Cerebellar cortex (tissue), 1 donor: Measurements from ENCODE around the gene LGALS8.
"Not testable (repeated sequence)": the region's sequence is repeated elsewhere in the genome, so short reads cannot be mapped to it uniquely, and the experiment has no call there.

ENCODE experiments used
- DNase-seq: peaks from one replicate; pipeline ENCODE4 v3.0.0-alpha.2; 2015; ENCODE audit warnings: low spot score

Gene LGALS8

DNA sequence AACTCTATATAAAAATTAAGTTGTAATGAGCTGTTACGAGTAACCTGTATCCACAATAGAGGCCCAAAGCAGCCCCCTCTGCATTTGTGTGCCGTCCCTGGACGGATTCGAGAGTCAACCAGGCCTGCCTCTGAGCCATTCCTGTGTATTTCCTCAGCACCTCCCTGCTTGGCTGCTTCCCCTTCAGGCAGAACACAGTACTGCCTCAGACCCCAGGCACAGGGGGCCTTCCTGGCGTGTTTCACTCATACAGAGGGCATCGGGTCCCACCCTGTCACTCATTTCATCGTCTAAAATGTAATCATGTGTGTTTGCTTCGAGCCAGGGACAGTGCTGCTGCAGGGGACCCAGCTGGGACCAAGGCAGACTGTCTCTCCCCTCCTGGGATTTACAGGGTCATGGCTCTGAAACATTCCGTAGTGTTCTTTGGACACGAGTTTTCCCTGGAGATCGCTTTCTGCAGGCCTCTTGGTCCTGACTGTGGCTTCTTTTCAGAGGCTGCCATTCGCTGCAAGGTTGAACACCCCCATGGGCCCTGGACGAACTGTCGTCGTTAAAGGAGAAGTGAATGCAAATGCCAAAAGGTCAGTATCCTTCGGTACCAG, 19.4 kb downstream of the LGALS8 start:
- DNase-seq, result no peak

DNA sequence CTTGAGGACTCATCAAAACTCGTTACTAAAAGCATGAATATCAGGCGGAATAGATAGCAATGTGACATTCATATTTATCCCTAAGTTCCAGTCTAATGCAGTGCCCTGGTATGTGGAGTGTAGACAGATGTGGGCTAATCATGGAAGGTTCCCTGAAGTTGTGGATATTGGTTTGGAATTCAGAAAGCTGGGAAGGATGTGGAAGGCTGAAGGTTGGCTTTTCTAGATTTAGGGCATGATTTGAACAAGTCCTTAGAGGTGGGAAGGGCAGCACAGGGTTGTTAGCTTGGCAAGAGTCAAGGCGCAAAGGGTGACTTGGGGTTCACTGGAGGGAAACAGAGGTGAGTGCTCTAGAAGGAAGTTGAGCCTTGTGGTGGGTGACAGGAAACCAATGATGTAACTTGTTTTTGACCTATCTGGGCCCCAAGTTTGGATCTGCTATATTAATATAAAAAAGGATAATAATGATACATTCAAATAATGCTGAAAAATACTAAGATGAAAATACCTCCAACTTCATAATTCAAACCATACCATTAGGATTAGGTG, 21.9 kb downstream of the LGALS8 start:
- no peak for DNase-seq

DNA sequence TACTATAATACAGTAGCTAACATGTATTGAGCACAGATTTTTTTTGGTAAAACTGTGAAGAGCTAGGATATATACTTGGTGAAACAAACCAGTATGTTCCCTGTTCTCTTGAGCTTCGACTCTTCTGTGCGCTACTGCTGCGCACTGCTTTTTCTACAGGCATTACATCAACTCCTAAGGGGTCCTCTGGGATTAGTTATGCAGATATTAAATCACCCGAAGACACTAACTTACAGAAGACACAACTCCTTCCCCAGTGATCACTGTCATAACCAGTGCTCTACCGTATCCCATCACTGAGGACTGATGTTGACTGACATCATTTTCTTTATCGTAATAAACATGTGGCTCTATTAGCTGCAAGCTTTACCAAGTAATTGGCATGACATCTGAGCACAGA, 24.7 kb downstream of the LGALS8 start:
- DNase-seq, result no peak

DNA sequence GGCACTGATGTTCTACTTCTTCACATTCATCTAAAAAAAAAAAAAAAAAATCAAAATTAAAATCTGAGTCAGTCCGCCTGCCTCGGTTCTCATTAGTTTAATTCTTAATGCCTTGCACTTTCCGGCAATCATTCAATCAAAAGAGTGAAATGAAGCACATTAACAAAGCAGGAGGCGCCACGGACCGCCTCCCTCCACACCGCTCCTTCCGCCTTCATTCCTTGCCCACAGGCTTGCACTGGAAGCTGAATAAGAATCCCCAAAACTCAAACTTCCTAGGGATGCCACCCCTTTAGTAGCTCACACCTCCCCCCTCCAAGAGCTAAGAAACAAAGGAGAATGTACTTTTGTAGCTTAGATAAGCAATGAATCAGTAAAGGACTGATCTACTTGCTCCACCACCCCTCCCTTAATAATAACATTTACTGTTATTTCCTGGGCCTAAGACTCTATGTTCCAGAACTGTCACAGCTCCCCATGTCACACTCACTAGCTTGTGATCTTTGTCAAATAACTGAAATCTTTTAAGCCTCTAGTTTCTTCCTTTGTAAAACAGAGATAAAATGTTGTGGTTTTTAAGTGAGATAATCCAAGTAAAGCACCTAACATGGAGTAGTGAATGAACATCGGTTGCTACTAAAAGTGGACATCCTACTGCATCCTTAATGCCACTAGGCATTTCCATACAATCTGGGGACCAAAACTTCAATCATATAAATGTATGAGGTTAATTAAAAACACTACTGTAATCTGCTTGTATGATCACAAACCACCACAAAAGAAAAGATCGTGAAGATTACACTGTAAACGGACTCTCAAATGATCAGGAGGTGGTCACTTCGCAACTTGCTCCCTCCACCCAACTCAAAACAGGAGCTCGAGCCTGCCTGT, 27.4 kb downstream of the LGALS8 start:
- DNase-seq, result no peak

DNA sequence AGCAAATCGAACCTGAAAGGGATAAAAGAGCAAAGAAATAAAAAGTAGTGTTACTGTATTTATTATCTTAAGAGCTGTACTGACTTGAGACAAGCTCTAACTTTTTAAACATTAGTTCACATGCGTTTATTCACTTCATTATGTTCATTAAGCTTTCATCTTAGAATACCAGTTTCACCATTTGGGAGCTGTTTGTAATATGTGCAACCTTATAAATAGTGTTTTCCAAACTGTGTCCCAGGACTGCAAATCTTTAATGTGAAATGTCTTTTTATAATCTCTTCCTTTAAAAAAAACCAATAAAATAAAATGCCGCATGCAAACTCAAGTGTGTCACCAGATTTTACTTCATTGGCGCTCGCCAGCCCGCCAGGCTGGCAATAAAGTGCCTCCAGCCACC, 28.3 kb downstream of the LGALS8 start:
- DNase-seq, result no peak

DNA sequence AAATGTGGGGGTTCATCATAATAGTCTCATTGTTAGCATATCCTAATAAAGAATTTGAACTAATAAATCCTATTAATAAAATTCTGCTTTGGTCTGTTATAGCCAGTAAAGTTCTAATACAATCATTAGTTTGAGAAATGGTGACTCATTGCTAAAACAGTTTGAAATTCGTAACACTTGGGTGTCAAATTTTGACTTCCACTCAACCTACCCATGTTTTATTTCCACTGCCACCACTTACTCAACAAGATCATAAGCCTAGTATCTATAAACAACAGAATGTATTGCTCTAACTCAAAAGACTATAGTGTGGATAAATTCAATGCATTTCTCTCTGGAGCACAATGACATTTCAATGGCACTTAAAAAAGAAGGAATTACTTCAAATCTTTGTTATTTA, 29.1 kb downstream of the LGALS8 start:
- DNase-seq, result no peak

DNA sequence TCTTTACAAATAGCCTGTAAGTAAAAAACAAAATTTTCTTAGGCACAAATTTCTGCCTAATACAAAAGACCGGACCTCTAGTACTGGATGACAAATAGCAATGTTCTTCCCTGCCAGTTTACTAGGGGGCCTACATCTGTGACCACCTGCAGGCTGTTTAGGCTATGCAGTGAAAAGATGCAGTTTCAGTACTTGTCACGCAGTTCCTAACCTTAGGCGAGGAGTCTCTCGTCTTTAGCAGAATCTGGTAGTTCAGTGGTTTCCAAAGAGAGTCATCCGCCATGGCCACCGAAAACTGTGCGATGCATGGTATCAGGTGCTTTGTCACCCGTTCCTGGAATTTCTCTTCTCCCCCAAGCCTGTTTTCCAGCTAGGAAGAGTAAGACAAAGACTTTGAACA, 29.6 kb downstream of the LGALS8 start:
- no peak for DNase-seq

DNA sequence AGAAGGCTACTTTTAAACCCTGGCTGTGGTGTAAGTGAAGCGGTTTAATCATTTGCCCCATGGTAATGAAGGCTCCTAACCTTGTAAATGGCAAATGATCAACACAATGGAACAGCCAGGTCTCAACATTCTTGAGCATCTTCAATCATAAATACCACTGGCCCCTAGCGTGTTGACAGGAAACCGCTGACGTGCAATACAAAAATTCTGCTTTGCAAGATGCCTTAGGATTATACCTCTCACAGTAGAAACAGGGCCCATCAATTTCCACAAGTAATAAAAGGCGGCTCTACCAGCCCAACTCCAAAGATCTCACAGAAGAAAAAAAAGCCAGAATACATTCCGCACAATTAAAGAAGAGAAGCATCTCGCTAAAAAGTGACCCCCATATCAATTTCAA, 32.8 kb downstream of the LGALS8 start:
- no peak for DNase-seq

DNA sequence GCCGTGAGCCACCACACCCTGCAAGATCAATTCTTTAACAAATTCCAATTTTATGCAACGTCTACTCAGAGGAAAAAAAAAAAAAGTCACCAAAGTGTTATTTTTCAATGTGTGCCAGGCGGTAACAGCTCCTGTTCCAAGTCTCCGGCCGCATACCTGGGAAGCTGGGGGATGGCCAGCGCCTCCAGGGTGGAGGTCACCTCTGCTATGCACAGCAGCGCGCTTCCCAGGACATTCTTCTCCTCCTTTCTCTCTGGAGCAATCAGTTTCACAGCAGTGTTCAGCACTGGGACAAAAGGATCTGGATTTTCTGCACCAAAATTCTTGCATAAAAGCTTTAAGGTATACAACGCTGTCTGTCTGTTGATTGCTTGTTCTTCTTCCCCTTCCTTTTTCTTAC, 34.3 kb downstream of the LGALS8 start:
- DNase-seq, result no peak

DNA sequence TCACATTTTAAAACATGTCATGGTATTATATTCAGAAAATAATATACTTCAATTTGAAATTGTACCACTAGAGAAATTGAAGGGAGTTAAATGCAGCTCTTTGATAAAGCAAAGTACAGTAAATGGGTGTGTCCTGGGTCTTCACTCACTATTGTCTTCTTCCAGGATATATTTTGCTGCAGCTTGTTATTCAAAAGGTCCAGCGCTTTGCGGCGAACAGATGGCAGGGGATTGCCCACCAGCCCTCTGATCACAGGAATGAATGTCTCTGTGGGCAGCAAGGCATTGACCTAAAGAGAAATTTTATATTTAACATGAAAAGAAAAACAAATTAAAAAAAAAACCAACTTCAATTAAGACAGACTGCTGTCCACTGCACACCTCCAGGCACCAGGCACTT, 35.1 kb downstream of the LGALS8 start:
- no peak for DNase-seq

DNA sequence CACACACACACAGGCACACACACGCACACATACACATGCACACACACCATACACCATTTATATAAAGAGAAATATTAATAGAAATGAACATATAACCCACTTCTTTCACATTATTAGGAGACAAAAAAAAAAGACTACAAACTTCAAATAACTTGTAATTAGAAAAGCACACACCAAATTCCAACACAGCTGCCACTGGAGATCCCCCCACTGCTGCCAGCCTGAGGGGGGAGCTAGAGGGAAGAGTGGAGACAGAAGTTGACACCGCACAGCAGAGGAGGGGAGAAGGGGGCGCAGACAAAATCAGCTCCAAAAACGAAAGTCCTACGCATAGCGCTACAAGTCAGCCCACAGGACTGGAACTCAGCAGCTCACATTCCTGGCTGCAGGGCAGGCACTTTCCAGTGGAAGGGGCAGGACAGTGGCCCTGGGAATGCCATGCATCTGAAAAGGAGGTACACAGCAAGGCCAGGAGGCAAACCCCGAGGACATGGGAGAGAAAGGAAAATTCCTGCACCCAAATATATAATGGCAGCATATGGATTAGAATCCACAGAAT, 36.5 kb downstream of the LGALS8 start:
- no peak for DNase-seq

DNA sequence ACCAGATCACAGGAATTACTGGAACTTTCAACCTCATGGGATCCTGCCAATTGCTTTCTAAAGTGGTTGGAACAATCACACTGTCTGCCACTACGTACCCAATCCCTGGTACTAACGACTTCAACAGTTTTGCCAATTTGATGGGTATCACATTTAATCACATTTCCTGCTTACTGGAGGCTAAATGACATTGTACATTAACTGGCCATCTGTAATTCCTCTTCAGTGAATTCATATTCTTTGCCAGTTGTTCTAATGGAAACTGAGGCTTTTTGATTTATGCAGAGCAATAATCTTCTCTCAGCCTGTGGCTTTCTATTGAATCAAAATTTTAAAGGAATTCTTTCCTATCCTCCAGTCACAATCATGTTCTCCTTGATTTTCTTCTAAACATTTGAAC, 38.2 kb downstream of the LGALS8 start:
- DNase-seq, result no peak

DNA sequence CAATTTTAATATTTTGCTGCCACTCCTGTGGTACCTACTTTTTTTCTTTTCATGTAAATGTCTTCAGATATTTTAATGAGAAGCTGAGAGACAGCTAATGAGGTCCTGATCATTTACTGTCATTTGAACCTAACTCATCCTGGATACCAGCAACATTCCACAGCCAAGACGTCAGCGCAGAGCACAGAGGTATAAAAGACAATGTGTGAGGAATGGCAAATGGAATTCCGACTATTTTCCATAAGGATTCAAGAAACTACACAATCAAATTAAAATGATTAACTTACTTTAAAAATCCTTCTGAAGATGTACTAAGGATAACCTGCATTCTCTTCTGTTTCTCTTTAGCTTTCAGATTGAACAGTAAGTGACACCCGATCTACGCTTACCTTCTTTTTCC, 41.7 kb downstream of the LGALS8 start:
- DNase-seq, result no peak

DNA sequence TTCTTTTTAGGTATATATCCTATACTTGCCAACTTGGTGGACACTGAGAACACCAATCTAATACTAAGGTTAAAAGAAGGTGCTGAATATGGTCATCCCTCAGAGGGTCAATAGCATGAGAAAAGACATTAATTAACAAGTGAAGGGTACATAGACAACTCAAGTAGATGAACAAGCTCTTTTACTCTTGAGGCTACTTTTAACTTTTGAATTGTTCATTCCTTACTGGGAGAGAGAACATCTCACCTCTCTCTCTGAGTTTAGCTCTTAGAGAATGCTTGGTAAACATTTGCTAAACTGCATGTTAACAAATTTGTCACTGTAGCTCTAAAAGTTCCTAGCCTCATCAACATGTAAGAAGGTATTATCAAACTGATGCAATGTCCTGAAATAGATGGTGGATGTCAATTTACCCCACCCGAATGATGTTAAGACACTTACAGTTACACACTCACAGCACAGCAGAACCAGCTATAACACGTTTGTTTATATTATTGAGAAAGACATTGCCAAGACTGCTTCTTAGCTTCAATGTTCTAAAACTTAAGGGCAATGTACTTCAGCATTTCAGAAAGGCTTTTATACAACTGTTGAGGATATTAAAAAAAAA, 44.6 kb downstream of the LGALS8 start:
- no peak for DNase-seq

DNA sequence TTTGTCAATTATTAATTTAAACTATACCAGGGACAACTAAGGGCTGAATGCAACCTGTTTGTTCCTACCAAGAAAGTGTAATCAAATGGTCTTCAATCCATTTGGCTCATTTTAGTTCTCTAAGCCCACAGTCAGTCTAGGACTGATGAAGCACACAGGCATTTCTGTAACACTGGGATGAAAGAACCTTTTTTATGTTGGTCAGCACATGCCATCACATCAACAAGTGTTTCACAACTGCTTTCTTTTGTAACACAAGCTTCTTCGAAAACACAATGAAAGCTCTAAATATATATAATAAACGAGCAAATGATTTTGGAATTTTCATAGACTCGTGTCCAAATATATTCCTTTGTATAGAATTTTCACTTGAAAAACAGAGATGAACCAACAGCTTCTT, 51.7 kb downstream of the LGALS8 start:
- DNase-seq, result no peak

DNA sequence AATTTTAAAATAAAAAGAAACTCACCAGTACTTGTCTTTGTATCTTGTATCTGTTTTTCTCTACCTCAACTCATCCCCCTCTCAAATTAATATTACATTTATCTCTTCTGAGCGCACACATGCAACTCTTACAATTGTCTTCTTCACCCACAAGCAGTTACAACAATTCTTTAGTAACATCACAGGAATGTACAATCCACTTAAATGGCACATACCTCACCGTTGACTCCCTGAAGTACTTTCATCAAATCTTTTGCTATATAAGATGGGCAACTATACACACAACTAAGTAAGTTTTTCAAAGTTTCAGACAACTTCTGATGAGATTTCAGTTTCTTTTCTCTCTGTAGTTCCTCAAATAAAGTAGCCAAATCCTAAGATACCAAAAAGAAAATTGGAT, 52.2 kb downstream of the LGALS8 start:
- DNase-seq, result no peak

DNA sequence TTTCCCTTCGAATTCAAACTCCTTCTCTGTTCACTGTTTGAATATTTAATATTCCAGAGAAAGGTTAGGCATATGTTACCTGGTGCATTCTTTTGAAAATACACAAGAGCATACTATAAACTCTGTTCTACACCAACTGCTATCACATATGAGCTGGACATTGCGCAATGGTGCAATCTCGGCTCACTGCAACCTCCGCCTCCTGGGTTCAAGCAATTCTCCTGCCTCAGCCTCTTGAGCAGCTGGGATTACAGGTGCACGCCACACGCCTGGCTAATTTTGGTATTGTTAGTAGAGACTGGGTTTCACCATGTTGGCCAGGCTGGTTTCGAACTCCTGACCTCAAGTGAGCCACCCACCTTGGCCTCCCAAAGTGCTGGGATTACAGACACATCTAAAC, 53.3 kb downstream of the LGALS8 start:
- DNase-seq, result not testable (repeated sequence)

DNA sequence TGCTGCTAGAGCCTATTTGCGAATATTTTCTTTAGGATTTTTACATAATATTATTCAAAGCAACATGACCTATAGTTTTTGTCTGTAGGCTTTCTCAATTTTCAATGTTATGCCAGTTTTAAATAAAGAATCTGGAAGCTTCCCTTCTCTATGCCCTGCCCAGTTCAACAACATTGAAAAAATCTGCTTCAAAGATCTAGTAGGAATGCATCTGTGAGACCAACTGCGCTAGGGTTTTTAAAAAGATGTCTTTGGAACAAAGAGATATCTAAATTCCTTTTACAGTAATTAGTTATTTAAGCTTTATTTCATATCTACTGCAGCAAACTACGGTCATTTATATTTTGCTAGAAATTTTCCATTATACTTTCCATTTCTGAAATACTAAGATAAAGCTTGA, 54.9 kb downstream of the LGALS8 start:
- DNase-seq, result no peak

DNA sequence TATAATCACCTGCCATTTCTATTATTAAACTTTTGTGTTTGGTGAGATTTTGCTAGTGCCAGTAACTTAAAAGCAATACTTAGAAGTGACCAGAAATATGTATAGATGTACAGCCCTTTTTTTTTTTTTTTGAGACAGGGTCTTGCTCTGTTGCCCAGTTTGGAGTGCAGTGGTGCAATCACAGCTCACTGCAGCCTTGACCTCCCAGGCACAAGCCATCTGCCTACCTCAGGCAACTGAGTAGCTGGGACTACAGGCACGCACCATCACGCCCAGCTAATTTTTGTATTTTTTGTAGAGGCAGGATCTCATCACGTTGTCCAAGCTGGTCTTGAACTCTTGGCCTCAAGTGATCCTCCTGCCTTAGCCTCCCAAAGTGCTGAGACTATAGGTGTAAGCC, 56.6 kb downstream of the LGALS8 start:
- not testable (repeated sequence) for DNase-seq

DNA sequence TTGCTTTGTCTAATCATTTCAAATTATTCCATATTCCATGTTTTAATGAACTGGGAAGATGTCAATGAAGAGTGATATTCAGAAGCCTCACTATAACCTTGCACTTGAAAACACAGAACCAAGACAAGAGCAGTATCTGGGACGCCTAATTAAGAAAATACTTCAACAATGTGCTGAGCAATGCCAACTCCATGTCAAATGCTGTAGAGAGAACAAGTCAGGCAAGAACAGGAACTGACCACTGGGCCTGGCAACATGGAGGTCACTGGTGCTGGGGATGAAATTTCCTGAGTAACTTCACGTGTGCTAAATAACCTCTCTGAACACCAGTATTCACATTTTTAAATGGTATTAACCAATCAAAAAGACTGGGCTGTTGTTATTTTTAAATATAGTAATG, 57.7 kb downstream of the LGALS8 start:
- DNase-seq, result no peak

DNA sequence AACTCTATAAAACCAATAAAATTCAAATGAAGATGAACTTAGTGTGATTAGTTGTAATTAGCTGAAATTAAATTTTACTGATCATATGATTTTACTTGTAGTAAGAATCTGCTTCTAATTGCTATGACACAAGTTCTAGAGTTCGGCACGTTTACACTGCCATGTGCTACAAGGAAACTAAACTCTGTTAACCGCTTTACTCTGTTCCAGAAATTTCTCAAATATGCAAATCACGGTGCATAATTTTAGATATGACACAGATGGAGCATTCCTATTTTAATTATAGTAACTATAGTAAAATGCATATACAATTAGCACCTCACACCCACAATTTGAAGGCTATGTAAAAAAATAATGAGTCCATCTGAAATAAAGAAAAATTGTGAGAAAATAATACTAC, 65.7 kb downstream of the LGALS8 start:
- no peak for DNase-seq

DNA sequence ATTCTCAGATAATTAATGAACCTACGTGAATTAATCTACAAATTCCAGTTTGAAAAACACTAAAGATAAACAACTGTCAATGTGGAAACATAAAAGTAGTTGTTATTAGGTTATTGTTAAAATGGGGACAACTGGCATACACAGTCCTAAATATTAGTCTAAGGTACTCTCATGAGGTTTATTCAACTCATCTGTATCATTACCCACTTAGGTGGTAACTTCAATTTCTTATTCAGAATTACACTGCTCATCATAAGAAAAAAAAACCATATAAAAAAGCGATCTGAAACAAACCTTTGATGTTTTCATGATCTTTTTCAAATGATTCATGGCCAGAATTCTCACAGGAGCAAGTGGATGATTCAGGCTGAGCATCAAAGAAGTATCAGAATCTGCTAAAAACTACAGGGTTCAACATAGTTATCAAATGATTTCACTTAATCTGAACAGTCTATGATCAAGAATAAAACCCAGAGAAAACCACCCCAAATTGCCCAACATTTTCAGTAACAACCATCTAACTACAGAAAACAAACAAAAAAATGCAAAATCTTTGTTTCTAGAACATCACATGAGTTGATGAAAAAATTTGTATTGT, 66.9 kb downstream of the LGALS8 start:
- DNase-seq, result no peak
